ENCODE results near the gene TRAPPC13.

GRCh38 chr5:65577141-65577540 is 47.7 kb upstream of the TRAPPC13 start:
- TF ChIP-seq MYC (IDR thresholded peaks at IDR 0.05; ENCODE audit: low read depth, low read length) (no peak), CTCF (IDR thresholded peaks at IDR 0.05; ENCODE audit: low read depth, low read length) (no peak), POLR2A (IDR thresholded peaks at IDR 0.05; ENCODE audit: extremely low read depth, insufficient read length) (no peak), MAX (IDR thresholded peaks at IDR 0.05; ENCODE audit: low read depth, low read length) (no peak)
